Endothelial cell of hepatic sinusoid (primary cell): ENCODE results near the gene POLR3A.
"Not testable (repeated sequence)": the region's sequence is repeated elsewhere in the genome, so short reads cannot be mapped to it uniquely, and the experiment has no call there.

Source experiments
- in situ Hi-C: cut with HindIII; loops from 2 replicates; pipeline ENCODE4 v1.10.0; 2017; ENCODE audit warnings: low sequenced_read_pairs

POLR3A gene

DNA sequence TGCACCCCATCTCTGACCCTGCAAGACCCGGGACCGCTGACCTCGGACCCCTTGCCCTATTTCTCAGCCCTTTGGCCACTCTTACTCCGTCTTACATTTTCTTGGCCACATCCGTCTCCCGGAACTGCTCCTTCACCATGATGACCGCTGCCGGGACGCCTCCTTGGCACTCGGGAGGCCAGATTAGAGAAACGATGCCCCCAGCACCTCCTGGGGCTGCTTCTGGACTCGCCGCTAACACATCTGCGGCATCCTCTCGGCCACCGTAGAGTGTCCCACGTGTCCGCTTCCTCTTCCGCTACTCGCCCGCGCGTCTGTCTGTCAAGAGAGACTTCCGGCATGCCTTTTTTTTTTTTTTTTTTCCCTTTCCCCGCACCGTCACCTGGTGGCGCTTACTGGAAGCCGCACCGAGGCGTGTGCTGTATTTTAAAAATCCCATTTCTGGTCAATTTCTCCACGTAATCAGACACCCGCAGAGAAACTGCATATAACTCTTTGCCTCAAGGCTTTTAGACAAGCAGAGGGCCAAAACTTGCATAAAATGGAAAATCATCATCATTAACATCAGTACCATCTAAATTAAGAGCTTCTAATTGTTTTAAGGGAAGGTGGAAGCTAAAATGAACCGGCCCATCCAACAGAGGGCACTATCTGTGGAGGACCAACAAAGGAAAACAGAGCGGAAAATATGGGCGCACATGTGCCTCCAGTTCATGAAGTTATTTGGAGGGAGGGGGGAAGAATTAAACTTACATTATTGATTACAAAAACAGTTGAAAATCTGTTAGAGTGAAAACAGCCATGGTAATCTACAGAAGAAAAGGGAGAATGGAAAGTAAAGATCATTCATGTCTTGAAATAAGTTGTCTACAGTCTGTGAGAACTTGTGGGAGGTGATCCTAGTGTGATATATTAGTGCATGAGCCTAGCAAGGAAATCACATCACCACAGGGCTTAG, at the start of gene POLR3A:
TSS of gene POLR3A (minus strand) at position 247 of the 958 bp plus-strand sequence. CDS start at position 139, 108 bp downstream.
- in situ Hi-C loops = no loop called here

- in situ Hi-C loops = no loop called here
Measured at GRCh38 chr10:78078539-78079330, 49.4 kb upstream of the POLR3A start.

DNA sequence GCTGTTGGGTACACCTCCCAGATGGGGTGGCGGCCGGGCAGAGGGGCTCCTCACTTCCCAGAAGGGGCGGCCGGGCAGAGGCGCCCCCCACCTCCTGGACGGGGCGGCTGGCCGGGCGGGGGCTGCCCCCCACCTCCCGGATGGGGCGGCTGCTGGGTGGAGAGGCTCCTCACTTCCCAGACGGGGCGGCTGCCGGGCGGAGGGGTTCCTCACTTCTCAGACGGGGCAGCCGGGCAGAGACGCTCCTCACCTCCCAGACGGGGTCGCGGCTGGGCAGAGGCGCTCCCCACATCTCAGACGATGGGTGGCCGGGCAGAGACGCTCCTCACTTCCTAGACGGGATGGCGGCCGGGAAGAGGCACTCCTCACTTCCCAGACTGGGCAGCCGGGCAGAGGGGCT, 46.5 kb upstream of the POLR3A start:
- in situ Hi-C loops = not testable (repeated sequence)

DNA sequence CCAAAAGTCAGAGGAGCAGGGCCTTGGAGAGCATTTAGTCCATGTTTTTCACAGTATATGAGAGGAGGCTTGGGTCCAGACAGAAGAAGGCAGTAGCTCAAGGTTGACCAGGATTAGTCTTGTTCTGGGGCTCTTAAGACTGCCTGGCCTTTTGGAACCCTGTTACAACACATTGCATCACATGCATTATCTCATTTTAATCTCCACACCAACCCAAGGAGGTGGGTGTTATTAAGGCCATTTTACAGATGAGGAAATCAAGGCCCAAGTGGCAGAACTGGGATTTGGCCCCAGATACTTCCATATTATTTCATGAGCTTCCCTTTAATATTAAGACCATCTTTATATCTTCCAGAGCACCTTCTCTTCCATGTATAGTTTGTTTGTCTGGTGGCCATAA, 43.2 kb upstream of the POLR3A start:
- in situ Hi-C loops = no loop called here

DNA sequence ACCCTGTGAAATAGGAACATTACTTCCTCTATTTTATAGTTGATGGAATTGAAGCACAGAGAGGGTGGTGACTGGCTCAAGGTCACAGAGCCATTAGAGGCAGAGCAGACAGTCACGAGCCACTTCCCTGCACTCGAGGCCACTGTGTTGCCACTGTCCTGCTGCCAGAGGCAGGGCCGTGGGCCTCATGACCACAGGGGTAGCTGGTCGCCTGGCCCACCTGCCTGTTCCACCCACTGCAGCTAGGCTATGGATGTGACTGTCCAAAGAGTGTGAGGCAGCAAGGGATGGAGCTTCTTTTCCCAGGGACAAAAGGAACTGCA, 42.5 kb upstream of the POLR3A start:
- in situ Hi-C loops = no loop called here

GRCh38 chr10:78071140-78071856, 42.0 kb upstream of the POLR3A start:
- in situ Hi-C loops = no loop called here

- in situ Hi-C loops = no loop called here
Measured at GRCh38 chr10:78070726-78071125, 41.4 kb upstream of the POLR3A start.

DNA sequence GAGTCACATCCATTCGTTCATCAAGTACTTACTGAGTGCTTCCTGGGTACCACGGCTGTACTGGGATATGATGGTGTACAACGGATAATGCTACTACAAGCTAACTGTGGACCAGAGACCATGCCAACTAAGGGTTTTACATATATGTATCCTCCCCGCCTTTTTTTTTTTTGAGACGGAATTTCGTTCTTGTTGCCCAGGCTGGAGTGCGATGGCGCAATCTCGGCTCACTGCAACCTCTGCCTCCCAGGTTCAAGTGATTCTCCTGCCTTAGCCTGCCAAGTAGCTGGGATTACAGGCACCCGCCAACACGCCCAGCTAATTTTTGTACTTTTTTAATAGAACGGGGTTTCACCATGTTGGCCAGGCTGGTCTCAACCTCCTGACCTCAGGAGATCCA, 40.7 kb upstream of the POLR3A start:
- in situ Hi-C loops = not testable (repeated sequence)

GRCh38 chr10:78069151-78069550, 39.8 kb upstream of the POLR3A start:
- in situ Hi-C loops = no loop called here

DNA sequence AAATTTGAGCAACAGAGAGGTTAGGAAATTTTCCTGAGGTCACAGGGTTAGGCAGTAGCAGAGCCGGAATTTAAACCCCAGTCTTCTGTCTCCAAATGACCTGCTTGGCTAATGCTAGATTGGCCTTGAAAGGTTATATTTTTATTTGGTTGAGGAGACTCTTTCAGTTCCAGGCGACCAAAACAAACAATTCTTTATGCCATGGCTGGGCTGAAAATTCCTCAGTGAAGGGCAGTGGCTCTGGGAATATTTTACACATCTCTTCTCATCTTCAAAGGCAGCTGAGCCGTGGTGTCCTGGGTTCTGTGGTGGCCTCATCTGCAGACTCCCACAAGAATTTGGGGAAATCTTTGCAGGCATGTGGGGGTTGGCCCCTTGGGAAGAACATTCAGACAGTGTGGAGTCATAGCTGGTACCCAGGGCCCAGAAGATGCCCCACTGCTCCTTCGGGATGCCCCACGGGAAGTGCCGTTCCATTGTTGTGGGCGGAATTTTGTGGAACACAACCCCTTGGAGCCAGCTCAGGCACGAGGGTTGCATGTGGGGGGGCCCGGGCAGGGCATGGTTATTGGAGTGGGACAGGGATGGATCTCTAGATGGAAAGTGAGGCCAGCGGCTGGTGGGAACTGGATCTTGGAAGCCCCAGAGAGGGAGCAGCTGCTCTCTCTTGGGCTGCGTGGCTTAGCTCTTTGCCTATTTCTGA, 37.6 kb upstream of the POLR3A start:
- in situ Hi-C loops = no loop called here

GRCh38 chr10:78066012-78066411, 36.7 kb upstream of the POLR3A start:
- in situ Hi-C loops = no loop called here

DNA sequence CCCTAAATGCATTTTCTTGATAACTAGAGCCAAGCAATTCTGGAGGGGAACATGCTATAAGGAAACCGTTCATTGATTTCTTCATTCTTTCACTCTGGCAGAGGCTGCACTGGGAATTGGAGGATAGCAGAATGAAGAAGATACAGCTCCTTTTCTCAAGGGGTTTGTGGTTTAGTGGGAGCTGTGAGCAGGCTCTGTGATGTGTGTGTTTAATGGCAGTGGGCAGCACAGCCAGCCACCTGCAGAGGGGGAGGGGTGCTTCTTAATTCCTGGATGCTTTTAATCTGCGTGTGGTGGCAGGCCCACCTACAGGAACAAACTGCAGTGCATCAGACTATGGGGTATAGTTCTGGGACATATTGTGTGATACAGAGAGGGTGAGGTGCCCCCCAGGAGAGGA, 36.3 kb upstream of the POLR3A start:
- in situ Hi-C loops = no loop called here

DNA sequence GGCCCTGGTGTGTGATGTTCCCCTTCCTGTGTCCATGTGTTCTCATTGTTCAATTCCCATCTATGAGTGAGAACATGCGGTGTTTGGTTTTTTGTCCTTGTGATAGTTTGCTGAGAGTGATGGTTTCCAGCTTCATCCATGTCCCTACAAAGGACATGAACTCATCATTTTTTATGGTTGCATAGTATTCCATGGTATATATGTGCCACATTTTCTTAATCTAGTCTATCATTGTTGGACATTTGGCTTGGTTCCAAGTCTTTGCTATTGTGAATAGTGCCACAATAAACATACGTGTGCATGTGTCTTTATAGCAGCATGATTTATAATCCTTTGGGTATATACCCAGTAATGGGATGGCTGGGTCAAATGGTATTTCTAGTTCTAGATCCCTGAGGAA, 35.6 kb upstream of the POLR3A start:
- in situ Hi-C loops = not testable (repeated sequence)

- in situ Hi-C loops = no loop called here
Measured at GRCh38 chr10:78063236-78063635, 33.9 kb upstream of the POLR3A start.

DNA sequence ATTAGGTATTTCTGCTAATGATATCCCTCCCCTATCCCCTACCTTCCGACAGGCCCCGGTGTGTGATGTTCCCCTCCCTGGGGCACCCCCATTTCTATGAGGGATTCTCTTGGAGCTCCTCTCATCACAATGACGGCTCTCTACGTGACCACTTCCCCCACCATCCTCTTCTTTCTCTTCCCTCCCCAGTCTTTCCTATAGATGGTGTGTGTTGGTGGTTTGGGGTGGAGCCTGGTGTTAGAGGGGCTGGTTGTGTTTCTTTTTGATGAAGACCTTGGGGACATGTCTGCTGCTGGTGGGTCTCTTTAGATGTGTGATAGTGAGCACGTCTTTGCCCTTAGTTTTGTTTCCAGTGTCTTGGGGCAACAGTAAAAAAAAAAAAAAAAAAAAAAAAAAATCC, 33.0 kb upstream of the POLR3A start:
- in situ Hi-C loops = no loop called here

- in situ Hi-C loops = no loop called here
Measured at GRCh38 chr10:78059906-78060702, 30.8 kb upstream of the POLR3A start.

GRCh38 chr10:78058562-78058961, 29.2 kb upstream of the POLR3A start:
- in situ Hi-C loops = no loop called here

- in situ Hi-C loops = no loop called here
Measured at GRCh38 chr10:78053211-78053868, 24.0 kb upstream of the POLR3A start.

DNA sequence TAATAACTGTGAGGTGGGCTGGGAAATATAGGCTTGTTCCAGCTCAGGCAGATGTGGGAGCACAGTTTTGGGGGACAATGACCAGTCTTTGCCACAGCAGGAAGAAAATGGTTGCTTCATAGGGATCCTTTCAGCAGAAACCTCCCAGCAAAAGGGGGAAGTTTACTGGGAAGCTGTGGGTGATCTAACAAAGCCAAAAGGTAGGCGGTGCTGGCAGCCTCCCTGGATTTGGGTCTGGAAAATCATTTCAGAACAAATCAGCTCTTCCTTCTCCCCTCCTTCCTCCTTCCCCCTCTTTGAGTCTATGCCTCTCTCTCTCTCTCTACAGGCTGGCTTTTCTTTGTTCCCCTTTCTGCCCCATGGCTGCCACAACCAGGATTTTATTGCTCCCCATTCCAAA, 20.5 kb upstream of the POLR3A start:
- in situ Hi-C loops = loop anchor here (5.0 to 10.0 kb wide), 6 partner anchors 125 to 607 kb away; no protein-coding TSS in a partner anchor
